NK-92 treated with Interleukin-12 subunit alpha and Interleukin-12 subunit beta, amount 100 ng/mL, for 24 hours (cell line): ENCODE data around the gene COL1A2.

Experiments
- DNase-seq: peaks from one replicate; lab custom pipeline; 2025; lab: John Stamatoyannopoulos, UW

COL1A2 gene

DNA sequence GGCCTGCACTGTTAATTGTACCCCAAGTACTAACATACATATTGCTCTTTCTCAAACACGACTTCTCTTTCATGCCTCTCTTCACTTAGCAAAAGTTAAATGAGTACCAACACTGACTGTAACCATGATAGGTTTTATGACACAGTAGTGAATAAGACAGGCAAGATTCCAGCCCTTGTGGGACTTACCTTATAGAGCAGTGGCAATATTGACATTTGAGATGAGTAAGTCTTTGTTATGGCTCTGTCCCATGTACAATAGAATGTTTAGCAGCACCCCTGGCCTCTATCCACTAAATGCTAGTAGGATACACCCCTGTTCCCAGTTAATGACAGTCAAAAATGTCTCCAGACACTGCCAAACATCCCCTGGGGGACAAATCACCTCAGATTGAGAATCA is 11.9 kb upstream of the COL1A2 start:
- no peak for DNase-seq

DNA sequence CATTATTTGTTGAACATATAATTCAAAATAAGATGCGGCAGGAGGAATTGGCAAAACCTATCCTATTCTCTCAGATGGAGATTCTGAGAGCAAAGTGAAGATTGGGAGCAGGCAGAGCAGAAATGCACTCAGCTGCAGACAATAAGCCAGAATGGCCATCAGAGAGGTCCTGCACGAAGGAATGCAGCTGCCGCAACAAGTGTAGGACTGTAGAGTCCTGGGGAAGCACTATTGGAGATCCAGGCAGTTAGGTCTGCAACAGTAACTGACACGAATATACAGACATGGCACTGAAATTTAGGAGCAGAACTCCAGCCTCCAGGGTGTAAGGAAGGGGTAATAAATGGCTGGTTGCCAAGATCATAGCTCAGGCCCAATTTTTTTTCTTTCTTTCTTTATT is 10.4 kb upstream of the COL1A2 start:
- DNase-seq, result no peak

DNA sequence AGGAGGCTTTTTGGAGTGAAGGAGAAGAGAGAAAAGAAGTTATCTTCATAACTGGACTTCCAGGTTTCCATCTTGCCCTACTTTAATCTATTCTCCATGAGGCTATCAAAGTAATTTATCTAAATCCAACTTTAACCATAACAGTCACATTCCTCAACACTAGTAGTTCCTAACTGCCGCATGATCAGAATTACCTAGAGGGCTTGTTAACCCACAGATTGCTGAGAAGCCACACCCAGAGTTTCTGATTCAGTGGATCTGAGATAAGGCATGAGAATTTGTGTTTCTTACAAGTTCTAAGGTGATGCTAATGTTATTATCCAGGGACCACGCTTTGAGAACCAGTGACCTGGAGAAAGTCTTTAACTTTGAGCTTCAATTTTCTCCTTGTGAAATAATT is 8.3 kb upstream of the COL1A2 start:
- no peak for DNase-seq

DNA sequence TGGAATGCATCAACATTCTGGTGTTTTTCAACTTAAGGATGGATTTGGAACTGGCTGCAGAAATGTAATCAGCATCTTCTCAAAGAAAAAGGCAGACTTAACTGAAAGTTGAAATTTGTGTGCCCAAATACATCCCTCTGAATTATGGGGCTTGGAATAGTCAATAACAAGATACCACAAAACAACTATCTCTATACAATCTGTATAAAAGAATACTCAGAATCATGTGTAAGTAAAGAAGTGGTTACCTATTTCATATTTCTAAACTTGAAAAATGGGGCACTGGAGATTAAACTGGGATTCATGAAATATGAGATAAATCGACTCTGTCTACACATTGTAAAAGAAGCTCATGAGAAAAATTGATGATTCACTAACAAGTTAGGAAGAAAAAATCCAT is 6.2 kb upstream of the COL1A2 start:
- DNase-seq, result no peak

DNA sequence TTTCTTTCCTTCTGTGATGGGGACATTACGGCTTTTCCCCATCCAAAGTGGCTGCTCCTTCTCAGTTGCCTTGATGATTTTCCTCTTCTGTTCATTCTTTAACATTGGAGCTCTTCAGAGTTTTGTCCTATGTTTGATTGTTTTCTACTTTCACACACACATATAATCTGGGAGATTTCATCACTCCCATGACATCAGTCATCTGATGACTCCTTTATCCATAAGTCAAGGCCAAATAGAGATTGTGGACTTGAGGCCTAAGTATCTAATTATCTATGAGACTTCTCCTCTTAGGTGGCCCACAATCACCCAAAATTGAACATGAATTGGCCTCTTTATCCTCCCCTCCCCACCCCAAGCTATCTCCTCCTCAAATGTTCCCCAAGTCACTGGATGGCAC is 5.3 kb upstream of the COL1A2 start:
- no peak for DNase-seq

DNA sequence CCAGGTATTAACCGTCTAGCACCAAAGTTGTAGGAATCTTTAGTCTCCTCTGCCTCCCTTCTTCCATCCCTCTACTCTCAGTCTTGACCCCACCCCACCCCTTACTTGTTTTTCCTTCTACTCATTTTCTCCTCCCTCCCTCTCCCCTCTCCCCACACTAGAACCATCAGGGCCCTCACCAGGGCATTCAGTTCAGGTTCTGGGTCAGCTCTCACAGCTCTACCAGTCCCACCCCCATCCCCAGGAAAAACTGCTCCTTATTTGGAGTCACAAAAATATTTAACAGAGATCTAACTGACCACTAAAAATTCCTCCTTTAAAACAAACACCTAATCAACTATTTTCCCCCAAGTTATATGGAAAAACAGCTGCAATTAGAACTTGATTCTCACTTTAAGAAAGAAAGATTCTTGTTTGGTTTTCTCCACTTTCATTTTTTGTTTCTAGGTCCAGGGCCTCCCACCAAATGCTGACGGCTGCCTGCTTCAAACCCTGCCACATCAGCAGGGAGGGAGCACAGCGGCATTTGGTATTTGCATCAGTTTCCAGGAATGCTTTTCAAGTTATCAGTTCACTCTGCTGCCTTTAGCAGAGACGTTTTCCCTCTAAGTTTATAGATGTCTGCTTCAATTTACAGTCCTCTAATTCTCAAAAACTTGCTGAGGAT is 2.8 kb upstream of the COL1A2 start:
- no peak for DNase-seq

DNA sequence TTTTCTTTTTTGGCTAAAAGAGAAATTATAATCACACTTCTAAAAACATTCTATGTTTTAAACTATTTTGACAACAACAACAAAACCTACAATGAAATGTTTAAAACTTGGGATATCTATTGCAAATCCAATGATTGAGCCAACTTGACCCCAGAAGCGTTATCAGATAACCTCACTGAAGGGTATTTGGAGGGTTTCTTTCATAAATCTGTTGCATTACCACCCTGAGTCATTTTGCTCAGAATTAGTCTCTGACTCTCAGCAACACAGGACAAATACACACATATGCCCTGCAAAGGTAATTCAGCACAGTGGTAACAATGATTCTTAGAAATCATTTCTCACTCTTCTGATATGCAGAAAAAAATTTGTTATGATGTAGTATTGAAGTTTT is 2.3 kb upstream of the COL1A2 start:
- DNase-seq, result no peak

DNA sequence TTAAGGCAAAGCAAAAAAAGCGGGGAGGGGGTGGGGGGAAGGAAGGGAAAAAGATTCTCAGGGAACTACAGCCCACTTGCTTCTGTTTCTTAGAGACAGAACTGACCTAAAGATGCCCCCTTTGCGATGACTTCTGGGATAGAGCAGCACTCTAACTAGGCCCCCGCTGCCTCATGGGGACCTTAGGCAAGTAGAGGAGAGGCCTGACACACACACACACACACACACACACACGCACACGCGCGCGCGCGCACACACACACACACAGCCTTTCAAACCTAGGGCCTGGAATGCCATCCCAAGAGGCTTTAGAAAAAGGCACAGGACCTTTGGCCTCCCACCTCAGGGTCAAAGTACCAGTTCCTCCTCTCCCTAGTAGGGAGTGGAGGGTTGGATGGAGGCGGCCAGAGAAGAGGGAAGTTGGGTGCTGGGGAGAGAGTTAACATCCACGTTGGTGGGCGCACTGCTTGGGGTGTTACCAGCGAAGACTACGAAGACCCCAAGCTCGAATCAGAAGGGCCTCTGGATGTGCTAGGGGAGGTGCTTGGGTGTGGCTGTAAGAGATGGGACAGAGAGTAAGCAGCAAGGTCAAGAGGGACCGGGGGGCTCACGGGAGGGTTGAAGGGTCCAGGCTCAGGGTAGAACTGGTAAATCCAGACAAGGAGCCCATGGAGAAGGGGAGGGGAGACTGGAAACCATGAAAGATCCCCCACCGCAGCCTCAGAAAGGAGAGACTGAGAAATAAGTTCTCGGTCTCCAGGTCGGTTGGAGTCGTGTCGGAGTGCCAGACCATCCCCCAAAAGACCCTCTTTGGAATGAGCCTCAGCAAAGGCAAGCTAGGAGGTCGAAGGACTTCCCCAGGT is 1.2 kb upstream of the COL1A2 start:
- DNase-seq, result no peak

DNA sequence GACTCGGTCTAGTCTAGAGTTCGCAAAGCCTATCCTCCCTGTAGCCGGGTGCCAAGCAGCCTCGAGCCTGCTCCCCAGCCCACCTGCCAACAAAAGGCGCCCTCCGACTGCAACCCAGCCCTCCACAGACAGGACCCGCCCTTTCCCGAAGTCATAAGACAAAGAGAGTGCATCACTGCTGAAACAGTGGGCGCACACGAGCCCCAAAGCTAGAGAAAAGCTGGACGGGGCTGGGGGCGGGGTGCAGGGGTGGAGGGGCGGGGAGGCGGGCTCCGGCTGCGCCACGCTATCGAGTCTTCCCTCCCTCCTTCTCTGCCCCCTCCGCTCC is 622 bp upstream of the COL1A2 start:
- DNase-seq, result no peak

DNA sequence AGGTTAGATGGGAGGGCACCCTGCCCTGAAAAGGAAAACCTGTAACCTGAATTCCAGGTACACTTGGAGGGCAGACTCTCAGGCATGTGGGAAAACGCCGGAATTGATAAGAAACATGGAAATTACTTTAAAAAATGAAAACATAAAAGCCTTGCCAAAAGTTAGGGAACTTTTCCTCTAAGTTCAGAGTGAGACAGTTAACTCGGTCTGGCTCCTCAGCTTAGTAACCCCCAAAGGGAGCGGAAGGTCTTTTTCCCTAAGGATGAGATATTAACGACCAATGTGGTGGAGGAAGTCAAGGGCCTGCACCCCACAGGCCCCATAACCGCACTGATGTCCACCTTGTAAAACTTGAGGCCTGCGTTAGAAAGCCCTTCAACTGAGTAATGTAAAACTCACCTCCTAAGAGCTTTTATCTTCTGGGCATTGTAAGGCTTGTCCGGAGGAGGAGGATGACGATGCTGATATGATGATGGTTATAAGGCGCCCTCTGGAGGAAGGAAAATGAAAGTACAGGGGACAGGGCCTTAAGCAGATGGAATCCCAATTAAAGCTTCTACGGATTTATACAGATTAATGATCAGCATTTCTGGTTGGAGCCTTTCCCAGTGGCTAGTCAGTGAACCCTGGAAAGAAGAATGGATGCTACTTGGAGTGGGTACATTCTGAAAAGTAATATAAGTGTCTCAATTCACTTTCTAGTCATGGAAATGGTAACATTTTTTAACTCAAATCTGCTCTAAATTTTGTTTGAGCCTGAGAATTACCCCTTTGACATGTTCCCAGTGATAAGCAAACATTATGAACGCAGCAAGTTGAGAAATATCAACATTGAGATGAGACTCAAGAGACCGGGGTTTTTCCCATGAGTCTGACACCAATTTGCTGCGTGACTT is 694 bp downstream of the COL1A2 start:
- DNase-seq, result no peak

DNA sequence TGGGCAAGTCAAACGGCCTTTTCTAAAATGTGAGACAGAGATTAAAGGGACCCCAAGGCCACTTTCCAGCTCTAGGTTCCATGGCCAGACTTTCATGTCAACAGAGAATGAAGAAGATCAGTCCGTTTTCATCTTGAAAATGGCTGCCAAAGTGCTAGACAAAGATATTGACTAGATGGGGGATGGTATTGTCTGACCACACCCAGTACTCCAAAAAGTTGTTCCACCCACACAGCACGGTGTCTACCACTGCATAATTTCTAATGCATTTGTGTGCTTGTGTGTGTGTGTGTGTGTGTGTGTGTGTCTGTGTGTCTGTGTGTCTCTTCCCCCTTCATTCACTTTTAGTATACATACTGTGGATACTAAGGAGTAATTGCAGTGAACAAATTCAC is 1.3 kb downstream of the COL1A2 start:
- DNase-seq, result no peak

DNA sequence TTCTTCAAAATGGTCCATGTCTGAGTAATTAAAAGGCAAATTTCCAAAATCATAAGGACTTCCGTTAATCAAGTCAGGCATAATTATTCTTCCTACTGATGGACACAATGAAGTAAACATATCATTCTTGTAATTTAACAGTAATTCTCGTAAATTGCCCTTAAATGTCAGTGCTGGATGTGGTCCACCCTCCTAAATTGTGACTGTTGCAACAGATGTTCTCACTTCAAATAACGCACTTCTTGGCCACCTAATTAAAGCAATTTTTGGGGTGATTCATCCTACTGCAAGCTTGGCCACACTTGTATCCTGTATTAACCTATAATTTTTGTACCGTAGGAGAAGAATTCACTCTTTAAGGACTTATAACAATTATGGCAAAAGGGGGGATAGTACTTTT is 1.9 kb downstream of the COL1A2 start:
- DNase-seq, result no peak

DNA sequence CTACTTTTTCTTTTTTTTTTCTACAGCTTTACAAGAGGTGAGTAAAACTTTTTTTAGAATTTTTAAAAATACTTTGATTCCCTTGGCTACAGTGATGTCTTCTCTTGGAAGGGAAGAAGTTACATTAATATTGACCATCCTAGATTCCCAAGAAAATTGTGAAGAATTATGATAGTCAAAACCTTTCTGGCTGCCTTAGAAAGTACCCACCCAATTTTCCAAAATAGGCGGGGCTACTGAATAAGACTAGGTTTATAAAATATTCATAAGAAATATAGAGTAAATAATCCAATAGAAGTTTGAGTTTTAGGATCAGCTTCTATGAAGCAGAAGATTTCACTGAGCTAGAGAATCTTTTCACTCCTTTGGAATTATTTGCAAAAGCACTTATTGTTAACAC is 3.0 kb downstream of the COL1A2 start:
- DNase-seq, result no peak

DNA sequence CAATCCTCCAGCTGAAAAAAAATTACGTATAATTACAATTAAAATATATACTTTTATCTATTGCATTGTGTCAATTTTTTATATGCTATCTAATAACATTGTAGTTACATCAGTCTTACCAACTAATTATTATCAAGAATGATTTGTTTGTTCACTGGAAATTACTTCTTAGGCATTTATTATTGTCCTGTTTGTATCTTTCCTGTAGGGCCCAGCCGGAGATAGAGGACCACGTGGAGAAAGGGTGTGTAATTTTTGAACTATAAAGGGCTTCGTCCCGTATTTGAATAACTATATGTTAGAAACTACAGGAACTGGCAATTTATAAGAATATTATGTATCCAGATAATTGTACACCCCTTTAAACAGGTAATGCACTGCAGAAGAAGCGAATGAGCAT is 4.1 kb downstream of the COL1A2 start:
- DNase-seq, result no peak

DNA sequence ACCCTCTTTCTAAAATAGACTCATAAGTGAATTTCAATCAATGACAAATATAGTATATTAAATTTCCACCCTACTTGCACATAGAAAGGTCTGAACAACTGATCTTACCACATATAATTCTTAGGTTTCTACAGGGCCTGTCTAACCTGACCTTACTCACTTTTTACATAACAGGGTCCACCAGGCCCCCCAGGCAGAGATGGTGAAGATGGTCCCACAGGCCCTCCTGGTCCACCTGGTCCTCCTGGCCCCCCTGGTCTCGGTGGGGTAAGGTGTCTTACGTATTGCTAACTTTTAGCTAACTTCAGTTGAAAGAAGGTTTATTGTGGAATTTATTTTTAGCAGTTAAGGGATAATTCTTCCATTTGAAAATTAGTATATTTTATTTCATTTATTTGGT is 5.3 kb downstream of the COL1A2 start:
- DNase-seq, result no peak

DNA sequence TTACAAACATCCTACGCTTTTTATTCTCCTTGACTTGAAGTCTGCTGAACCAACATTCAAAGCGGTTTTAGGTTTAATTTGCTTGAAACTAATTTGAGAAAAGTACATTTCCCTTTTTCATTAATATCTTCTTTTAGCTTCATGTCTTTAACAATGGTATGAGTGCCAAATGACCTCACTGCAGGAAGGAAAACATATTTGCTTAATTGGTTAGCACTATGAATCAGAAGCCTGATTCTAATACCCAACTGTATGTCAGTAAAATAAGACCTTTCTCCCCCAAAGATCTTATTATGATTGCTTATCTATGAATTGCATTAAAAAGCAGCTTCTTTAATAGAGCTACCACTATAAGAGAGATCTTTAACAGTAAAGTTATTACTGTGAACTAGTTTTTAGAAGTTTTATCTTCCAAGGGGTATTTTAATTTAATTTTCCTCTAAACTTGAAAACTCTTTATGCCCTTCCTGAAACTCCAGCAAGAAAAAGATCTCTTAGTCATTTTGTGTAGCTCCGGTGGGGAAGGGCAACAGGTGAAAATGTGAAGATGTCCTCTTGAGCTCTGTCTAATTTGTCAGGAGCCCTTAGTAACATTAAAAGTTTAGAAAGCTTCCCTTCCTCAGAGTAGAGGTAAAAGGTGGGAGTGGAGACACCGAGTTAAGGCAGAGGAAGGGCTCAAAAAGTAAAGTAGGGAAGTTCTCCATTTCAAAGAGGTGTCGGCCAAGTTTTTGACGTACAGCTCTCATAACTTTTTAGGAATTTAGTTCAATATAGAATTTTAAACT is 6.1 kb downstream of the COL1A2 start:
- no peak for DNase-seq

DNA sequence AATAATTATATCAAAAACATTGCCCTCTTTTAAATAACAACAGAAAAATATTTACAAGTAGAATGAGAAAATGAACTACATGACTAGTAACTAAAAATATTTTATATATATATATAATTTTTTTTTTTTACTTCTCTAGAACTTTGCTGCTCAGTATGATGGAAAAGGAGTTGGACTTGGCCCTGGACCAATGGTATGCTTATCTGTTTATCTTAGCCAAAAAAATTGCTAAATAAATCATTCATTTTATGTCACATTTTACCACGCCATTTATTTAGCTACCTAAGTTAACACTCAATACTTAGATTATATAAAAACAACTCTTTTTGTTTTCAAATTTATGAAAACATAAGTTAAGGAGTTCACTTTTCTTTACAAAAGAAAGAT is 6.7 kb downstream of the COL1A2 start:
- DNase-seq, result no peak

DNA sequence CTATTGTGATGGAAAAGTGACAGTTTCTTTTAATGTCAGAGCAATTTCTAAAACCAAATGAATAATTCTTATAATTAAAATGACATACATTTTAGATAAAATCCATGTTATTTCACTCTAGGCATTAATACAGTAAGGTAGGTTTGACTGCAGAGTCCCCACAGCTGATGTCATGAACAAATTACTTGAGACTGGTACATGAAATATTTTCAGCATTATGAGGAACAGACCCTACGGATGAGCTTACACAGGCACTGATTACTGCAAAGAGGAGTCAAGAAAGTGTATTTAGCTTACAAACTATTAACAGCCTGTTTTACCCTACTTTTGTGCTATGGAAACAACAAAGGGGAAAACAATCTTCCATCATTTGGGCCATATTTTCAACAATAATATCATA is 8.9 kb downstream of the COL1A2 start:
- DNase-seq, result no peak

DNA sequence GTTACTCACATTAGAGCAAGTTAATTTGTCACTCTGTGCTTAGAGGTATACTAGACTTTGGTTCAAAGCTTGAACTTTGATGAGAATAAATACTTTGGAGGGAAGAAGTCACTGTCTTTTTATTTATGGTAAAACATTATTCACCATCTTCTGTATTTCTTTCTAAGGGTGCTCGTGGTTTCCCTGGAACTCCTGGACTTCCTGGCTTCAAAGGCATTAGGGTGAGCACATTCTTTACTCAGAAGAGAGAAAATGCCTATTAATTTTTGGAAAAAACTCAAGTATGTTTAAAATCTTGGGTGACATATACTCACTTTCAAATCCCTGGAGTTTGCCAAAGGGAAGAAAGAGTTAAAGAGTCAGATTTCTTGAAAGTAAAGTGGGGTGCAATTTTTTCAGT is 10.8 kb downstream of the COL1A2 start:
- no peak for DNase-seq

DNA sequence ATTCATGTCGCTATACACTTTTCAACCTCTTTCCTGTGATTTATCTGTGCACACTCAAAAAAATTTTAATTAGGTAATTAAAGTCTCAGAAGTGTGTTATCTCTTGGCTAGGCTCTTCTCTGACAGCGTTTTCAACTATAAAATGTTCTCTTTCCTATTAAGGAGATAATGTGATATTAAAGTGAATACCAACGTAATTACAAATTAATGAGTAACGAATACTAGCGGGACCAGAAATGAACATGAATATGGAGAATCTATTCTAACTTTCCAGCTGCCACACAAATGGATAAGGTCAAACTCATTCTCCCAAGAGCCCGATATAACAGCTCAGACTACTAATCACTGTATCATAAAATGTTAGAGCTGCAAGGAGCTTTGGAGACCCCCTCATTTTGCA is 12.0 kb downstream of the COL1A2 start:
- DNase-seq, result no peak

DNA sequence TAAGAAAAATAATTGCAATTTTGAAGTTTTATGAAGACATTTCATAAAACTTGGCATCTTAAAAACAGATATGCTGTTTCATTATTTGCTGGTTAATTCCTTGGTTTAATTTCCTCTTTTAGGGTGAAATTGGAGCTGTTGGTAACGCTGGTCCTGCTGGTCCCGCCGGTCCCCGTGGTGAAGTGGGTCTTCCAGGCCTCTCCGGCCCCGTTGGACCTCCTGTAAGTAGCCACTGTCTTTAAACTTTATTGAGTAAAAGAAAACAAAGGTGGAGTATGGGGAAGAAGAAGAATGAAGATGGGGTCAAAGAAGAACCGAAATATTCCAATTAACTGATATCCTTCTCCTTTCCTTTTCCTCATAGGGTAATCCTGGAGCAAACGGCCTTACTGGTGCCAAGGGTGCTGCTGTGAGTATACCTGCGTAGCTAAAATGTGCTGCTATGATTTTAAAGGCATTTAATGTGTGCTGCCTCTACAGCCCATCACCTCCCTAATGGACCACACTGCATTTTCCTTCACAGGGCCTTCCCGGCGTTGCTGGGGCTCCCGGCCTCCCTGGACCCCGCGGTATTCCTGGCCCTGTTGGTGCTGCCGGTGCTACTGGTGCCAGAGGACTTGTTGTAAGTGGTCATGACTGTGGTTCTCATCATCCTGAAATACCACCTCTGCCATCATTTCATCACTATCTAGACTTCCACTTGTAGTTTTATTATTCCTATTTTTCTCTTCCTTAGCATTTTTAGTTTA is 14.7 kb downstream of the COL1A2 start:
- DNase-seq, result no peak
